NB4 (cell line): ENCODE results near the gene DOK1.
A peak's percentile ranks its signal among the peaks of the same experiment; 100 is the strongest.

Experiments used
- POLR2A ChIP-seq: IDR thresholded peaks from 2 replicates; pipeline ENCODE4 v1.6.1; 2011; ENCODE audit warnings: mild to moderate bottlenecking; ENCODE audit not compliant: insufficient read length; ENCODE audit errors: extremely low read depth
- TF ChIP-seq, protein P1 (sequence below): IDR thresholded peaks from one replicate; pipeline ENCODE4 v1.5.1; 2012; ENCODE audit warnings: low read depth, low read length
- TF ChIP-seq, protein P2 (sequence below): IDR thresholded peaks from 2 replicates; pipeline ENCODE4 v1.6.1; 2011; ENCODE audit warnings: low read depth, low read length

DNA sequence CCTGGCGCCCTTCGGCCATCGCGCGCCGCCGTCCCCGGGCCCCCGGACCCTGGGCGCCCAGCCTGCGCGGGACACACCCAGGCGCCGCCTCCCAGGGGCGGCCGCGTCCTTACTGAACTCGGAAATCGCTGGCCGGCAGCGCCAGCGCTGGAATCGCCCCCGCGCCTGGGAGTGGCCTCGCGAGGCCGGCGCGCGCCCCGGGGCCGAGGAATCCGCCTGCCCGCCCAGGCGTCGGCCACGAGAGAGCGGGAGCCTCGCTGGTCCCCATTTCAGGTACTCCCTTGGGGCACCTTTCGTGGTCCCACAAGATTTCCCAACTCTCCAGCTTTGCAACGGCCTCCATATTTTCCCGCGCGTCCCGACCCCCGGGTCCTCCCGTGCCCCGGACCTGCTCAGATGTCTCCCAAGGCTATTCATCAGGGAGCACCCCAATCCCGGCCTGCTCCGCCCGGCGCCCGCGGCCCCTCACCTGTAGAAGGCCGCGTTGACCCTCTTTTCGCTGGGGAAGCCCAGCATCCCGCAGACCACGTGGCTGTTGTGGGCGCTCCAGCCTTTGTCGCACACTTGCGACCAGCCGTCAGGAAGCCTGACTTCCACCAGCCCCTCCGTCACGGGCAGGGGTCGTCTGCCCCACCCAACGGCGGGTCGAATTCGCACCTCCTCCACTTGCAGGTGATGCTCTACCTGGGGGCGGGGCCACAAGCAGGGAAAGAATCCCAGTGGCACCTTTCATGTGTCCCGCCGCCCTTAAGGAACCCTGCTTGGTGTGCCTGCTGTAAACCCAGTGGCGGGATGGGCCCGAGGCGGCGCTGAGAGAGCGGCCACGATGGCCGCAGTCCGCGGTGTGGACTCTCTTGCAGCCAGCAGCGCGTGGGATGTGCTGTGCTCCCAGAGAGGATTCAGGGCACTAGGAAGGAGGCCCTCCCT lies 5.4 kb upstream of the DOK1 start:
- TF ChIP-seq, protein P1, sequence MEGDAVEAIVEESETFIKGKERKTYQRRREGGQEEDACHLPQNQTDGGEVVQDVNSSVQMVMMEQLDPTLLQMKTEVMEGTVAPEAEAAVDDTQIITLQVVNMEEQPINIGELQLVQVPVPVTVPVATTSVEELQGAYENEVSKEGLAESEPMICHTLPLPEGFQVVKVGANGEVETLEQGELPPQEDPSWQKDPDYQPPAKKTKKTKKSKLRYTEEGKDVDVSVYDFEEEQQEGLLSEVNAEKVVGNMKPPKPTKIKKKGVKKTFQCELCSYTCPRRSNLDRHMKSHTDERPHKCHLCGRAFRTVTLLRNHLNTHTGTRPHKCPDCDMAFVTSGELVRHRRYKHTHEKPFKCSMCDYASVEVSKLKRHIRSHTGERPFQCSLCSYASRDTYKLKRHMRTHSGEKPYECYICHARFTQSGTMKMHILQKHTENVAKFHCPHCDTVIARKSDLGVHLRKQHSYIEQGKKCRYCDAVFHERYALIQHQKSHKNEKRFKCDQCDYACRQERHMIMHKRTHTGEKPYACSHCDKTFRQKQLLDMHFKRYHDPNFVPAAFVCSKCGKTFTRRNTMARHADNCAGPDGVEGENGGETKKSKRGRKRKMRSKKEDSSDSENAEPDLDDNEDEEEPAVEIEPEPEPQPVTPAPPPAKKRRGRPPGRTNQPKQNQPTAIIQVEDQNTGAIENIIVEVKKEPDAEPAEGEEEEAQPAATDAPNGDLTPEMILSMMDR = no peak
- TF ChIP-seq POLR2A = peak; percentile 66
- TF ChIP-seq, protein P2, sequence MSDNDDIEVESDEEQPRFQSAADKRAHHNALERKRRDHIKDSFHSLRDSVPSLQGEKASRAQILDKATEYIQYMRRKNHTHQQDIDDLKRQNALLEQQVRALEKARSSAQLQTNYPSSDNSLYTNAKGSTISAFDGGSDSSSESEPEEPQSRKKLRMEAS = peak; percentile 94
